ENCODE measurements around the gene SREBF2. TPM values are rescaled to one million over a fixed set of nuclear protein-coding genes. Genes with fewer than 3 reads are reported as not detected.

The SREBF2 gene
- polyA plus RNA-seq, 1 donor from 2014 or later, result 73.0 TPM

GRCh38 chr22:41813726-41814410 lies 19.0 kb upstream of the SREBF2 start:
- no peaks in the 10 kb centered on the region for H3K9me2 ChIP-seq (ENCODE audit: insufficient read depth, low read length)
- no peaks in the 10 kb centered on the region for H3K9me3 ChIP-seq (ENCODE audit: low read length)
- no peak overlapping the region for H3K4me3 ChIP-seq (ENCODE audit: low read length)
- H3K36me3 ChIP-seq (ENCODE audit: insufficient read depth, low read length), result no peaks in the 10 kb centered on the region
- no peak overlapping the region for H2AFZ ChIP-seq (ENCODE audit: low read depth, low read length)
- H3K9ac ChIP-seq (ENCODE audit: low read length), result no peak overlapping the region
- H3K79me2 ChIP-seq (replicated peaks; ENCODE audit: insufficient read depth, low read length), result no peaks in the 10 kb centered on the region
- H4K20me1 ChIP-seq (ENCODE audit: insufficient read depth), result no peaks in the 10 kb centered on the region
- no peaks in the 10 kb centered on the region for H3F3A ChIP-seq (ENCODE audit: insufficient read depth, low read length, poor library complexity, severe bottlenecking)
- H3K4me2 ChIP-seq (ENCODE audit: low read length), result no peak overlapping the region
- no peaks in the 10 kb centered on the region for H3K27me3 ChIP-seq (ENCODE audit: insufficient read depth, low read depth, low read length)
- no peak for TF ChIP-seq RAD21 (conservative IDR thresholded peaks at IDR 0.05)
- TF ChIP-seq SMC3 (conservative IDR thresholded peaks at IDR 0.05; ENCODE audit: poor library complexity), result no peak
- TF ChIP-seq, protein P1, sequence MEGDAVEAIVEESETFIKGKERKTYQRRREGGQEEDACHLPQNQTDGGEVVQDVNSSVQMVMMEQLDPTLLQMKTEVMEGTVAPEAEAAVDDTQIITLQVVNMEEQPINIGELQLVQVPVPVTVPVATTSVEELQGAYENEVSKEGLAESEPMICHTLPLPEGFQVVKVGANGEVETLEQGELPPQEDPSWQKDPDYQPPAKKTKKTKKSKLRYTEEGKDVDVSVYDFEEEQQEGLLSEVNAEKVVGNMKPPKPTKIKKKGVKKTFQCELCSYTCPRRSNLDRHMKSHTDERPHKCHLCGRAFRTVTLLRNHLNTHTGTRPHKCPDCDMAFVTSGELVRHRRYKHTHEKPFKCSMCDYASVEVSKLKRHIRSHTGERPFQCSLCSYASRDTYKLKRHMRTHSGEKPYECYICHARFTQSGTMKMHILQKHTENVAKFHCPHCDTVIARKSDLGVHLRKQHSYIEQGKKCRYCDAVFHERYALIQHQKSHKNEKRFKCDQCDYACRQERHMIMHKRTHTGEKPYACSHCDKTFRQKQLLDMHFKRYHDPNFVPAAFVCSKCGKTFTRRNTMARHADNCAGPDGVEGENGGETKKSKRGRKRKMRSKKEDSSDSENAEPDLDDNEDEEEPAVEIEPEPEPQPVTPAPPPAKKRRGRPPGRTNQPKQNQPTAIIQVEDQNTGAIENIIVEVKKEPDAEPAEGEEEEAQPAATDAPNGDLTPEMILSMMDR (IDR thresholded peaks at IDR 0.05; ENCODE audit: poor library complexity, severe bottlenecking), result no peak
- TF ChIP-seq TAF1 (IDR thresholded peaks at IDR 0.05; ENCODE audit: low read depth), result no peak
- TF ChIP-seq MXI1 (conservative IDR thresholded peaks at IDR 0.05; ENCODE audit: poor library complexity, severe bottlenecking), result no peak
- no peak overlapping the region for H3K27ac ChIP-seq (ENCODE audit: low read length)

GRCh38 chr22:41815716-41816115 lies 17.2 kb upstream of the SREBF2 start:
- no peaks in the 10 kb centered on the region for H3K36me3 ChIP-seq (ENCODE audit: insufficient read depth, low read length)
- H3K9me3 ChIP-seq (ENCODE audit: low read length), result no peaks in the 10 kb centered on the region
- no peak overlapping the region for H3K4me3 ChIP-seq (ENCODE audit: low read length)
- H3F3A ChIP-seq (ENCODE audit: insufficient read depth, low read length, poor library complexity, severe bottlenecking), result no peaks in the 10 kb centered on the region
- no peaks in the 10 kb centered on the region for H3K9me2 ChIP-seq (ENCODE audit: insufficient read depth, low read length)
- H3K4me2 ChIP-seq (ENCODE audit: low read length), result no peak overlapping the region
- TF ChIP-seq EP300 (conservative IDR thresholded peaks at IDR 0.05; ENCODE audit: poor library complexity, severe bottlenecking), result no peak
- no peak for TF ChIP-seq POLR2AphosphoS5 (IDR thresholded peaks at IDR 0.05)
- TF ChIP-seq TAF1 (IDR thresholded peaks at IDR 0.05; ENCODE audit: low read depth), result no peak
- TF ChIP-seq MXI1 (conservative IDR thresholded peaks at IDR 0.05; ENCODE audit: poor library complexity, severe bottlenecking), result no peak
- TF ChIP-seq EZH2 (IDR thresholded peaks at IDR 0.05; ENCODE audit: borderline replicate concordance, insufficient read depth, low read length, poor library complexity, severe bottlenecking), result no peak
- no peak for TF ChIP-seq RAD21 (conservative IDR thresholded peaks at IDR 0.05)
- no peak for TF ChIP-seq SMC3 (conservative IDR thresholded peaks at IDR 0.05; ENCODE audit: poor library complexity)
- TF ChIP-seq, protein P1 (IDR thresholded peaks at IDR 0.05; ENCODE audit: poor library complexity, severe bottlenecking), result no peak
- TF ChIP-seq, protein P2, sequence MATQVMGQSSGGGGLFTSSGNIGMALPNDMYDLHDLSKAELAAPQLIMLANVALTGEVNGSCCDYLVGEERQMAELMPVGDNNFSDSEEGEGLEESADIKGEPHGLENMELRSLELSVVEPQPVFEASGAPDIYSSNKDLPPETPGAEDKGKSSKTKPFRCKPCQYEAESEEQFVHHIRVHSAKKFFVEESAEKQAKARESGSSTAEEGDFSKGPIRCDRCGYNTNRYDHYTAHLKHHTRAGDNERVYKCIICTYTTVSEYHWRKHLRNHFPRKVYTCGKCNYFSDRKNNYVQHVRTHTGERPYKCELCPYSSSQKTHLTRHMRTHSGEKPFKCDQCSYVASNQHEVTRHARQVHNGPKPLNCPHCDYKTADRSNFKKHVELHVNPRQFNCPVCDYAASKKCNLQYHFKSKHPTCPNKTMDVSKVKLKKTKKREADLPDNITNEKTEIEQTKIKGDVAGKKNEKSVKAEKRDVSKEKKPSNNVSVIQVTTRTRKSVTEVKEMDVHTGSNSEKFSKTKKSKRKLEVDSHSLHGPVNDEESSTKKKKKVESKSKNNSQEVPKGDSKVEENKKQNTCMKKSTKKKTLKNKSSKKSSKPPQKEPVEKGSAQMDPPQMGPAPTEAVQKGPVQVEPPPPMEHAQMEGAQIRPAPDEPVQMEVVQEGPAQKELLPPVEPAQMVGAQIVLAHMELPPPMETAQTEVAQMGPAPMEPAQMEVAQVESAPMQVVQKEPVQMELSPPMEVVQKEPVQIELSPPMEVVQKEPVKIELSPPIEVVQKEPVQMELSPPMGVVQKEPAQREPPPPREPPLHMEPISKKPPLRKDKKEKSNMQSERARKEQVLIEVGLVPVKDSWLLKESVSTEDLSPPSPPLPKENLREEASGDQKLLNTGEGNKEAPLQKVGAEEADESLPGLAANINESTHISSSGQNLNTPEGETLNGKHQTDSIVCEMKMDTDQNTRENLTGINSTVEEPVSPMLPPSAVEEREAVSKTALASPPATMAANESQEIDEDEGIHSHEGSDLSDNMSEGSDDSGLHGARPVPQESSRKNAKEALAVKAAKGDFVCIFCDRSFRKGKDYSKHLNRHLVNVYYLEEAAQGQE (IDR thresholded peaks at IDR 0.05; ENCODE audit: borderline replicate concordance), result no peak
- H3K9ac ChIP-seq (ENCODE audit: low read length), result no peak overlapping the region
- H3K27me3 ChIP-seq (ENCODE audit: insufficient read depth, low read depth, low read length), result no peaks in the 10 kb centered on the region
- no peak overlapping the region for H2AFZ ChIP-seq (ENCODE audit: low read depth, low read length)
- no peaks in the 10 kb centered on the region for H4K20me1 ChIP-seq (ENCODE audit: insufficient read depth)
- no peak overlapping the region for H3K27ac ChIP-seq (ENCODE audit: low read length)
- H3K79me2 ChIP-seq (replicated peaks; ENCODE audit: insufficient read depth, low read length), result no peaks in the 10 kb centered on the region
